ENCODE data around the gene ARL5B.

GRCh38 chr10:18635995-18636394 lies 23.2 kb upstream of the ARL5B start:
- TF ChIP-seq CTCF (IDR thresholded peaks at IDR 0.05; ENCODE audit: poor library complexity) (no peak), EZH2phosphoT487 (IDR thresholded peaks at IDR 0.05; ENCODE audit: low read depth, severe bottlenecking, unreplicated experiment) (no peak)
